ENCODE results near the gene ZNF441. TPM values are rescaled to one million over a fixed set of nuclear protein-coding genes. Genes with fewer than 3 reads are reported as not detected.
"Not testable (repeated sequence)": the region's sequence is repeated elsewhere in the genome, so short reads cannot be mapped to it uniquely, and the experiment has no call there.

The ZNF441 gene
- total RNA-seq, 1 donor: 7.0 TPM

- Histone ChIP-seq H3K4me3 (ENCODE audit: low read length) (no peak overlapping the region), H3K27me3 (ENCODE audit: insufficient read depth, low read length) (peaks cover 3% of the 10 kb centered on the region), H3K9me3 (ENCODE audit: low read depth, low read length) (peaks cover 25% of the 10 kb centered on the region), H3K4me1 (ENCODE audit: insufficient read depth, low read length) (no peaks in the 10 kb centered on the region)
Observed at GRCh38 chr19:11759805-11760204, 7.0 kb upstream of the ZNF441 start.

- Histone ChIP-seq H3K4me3 (ENCODE audit: low read length) (no peak overlapping the region), H3K9me3 (ENCODE audit: low read depth, low read length) (peaks cover 5% of the 10 kb centered on the region), H3K27me3 (ENCODE audit: insufficient read depth, low read length) (no peaks in the 10 kb centered on the region), H3K4me1 (ENCODE audit: insufficient read depth, low read length) (peaks cover 13% of the 10 kb centered on the region)
Observed at GRCh38 chr19:11763117-11763516, 3.7 kb upstream of the ZNF441 start.

GRCh38 chr19:11763611-11764010, 3.2 kb upstream of the ZNF441 start:
- no peaks in the 10 kb centered on the region for H3K27me3 ChIP-seq (ENCODE audit: insufficient read depth, low read length)
- H3K4me3 ChIP-seq (ENCODE audit: low read length): no peak overlapping the region
- H3K9me3 ChIP-seq (ENCODE audit: low read depth, low read length): peaks cover 5% of the 10 kb centered on the region
- H3K4me1 ChIP-seq (ENCODE audit: insufficient read depth, low read length): peaks cover 18% of the 10 kb centered on the region

- Histone ChIP-seq H3K9me3 (ENCODE audit: low read depth, low read length) (peaks cover 15% of the 10 kb centered on the region), H3K4me1 (ENCODE audit: insufficient read depth, low read length) (peaks cover 18% of the 10 kb centered on the region), H3K4me3 (ENCODE audit: low read length) (peak overlapping the region; percentile 86), H3K27me3 (ENCODE audit: insufficient read depth, low read length) (no peaks in the 10 kb centered on the region)
Observed at GRCh38 chr19:11767633-11768133, 883 bp downstream of the ZNF441 start.

- H3K9me3 ChIP-seq (ENCODE audit: low read depth, low read length): peaks cover 31% of the 10 kb centered on the region
- H3K27me3 ChIP-seq (ENCODE audit: insufficient read depth, low read length): no peaks in the 10 kb centered on the region
- H3K4me3 ChIP-seq (ENCODE audit: low read length): no peak overlapping the region
- H3K4me1 ChIP-seq (ENCODE audit: insufficient read depth, low read length): peaks cover 18% of the 10 kb centered on the region
Observed at GRCh38 chr19:11769995-11770394, 3.2 kb downstream of the ZNF441 start.

- Histone ChIP-seq H3K4me1 (ENCODE audit: insufficient read depth, low read length) (peaks cover 13% of the 10 kb centered on the region), H3K9me3 (ENCODE audit: low read depth, low read length) (peaks cover 41% of the 10 kb centered on the region)
- H3K4me3 ChIP-seq (ENCODE audit: low read length); H3K27me3 ChIP-seq (ENCODE audit: insufficient read depth, low read length): not testable (repeated sequence)
Observed at GRCh38 chr19:11771520-11771919, 4.7 kb downstream of the ZNF441 start.

GRCh38 chr19:11776669-11777068, 9.9 kb downstream of the ZNF441 start:
- H3K4me3 ChIP-seq (ENCODE audit: low read length); H3K4me1 ChIP-seq (ENCODE audit: insufficient read depth, low read length); H3K27me3 ChIP-seq (ENCODE audit: insufficient read depth, low read length): not testable (repeated sequence)
- peaks cover 76% of the 10 kb centered on the region for H3K9me3 ChIP-seq (ENCODE audit: low read depth, low read length)

- peaks cover 79% of the 10 kb centered on the region for H3K9me3 ChIP-seq (ENCODE audit: low read depth, low read length)
- no peaks in the 10 kb centered on the region for H3K4me1 ChIP-seq (ENCODE audit: insufficient read depth, low read length)
- no peaks in the 10 kb centered on the region for H3K27me3 ChIP-seq (ENCODE audit: insufficient read depth, low read length)
- H3K4me3 ChIP-seq (ENCODE audit: low read length): no peak overlapping the region
Observed at GRCh38 chr19:11780431-11781020, 13.7 kb downstream of the ZNF441 start.

- no peak overlapping the region for H3K4me3 ChIP-seq (ENCODE audit: low read length)
- H3K9me3 ChIP-seq (ENCODE audit: low read depth, low read length): peaks cover 75% of the 10 kb centered on the region
- no peaks in the 10 kb centered on the region for H3K27me3 ChIP-seq (ENCODE audit: insufficient read depth, low read length)
- H3K4me1 ChIP-seq (ENCODE audit: insufficient read depth, low read length): no peaks in the 10 kb centered on the region
Observed at GRCh38 chr19:11781295-11782057, 14.7 kb downstream of the ZNF441 start.

- Histone ChIP-seq H3K4me3 (ENCODE audit: low read length) (no peak overlapping the region), H3K27me3 (ENCODE audit: insufficient read depth, low read length) (no peaks in the 10 kb centered on the region), H3K9me3 (ENCODE audit: low read depth, low read length) (peaks cover 75% of the 10 kb centered on the region), H3K4me1 (ENCODE audit: insufficient read depth, low read length) (no peaks in the 10 kb centered on the region)
Observed at GRCh38 chr19:11783767-11784166, 17.0 kb downstream of the ZNF441 start.

GRCh38 chr19:11784356-11784755, 17.6 kb downstream of the ZNF441 start:
- Histone ChIP-seq H3K9me3 (ENCODE audit: low read depth, low read length) (peaks cover 78% of the 10 kb centered on the region), H3K27me3 (ENCODE audit: insufficient read depth, low read length) (no peaks in the 10 kb centered on the region), H3K4me3 (ENCODE audit: low read length) (no peak overlapping the region), H3K4me1 (ENCODE audit: insufficient read depth, low read length) (no peaks in the 10 kb centered on the region)

GRCh38 chr19:11787536-11787935, 20.7 kb downstream of the ZNF441 start:
- Histone ChIP-seq H3K4me3 (ENCODE audit: low read length) (no peak overlapping the region), H3K27me3 (ENCODE audit: insufficient read depth, low read length) (no peaks in the 10 kb centered on the region), H3K4me1 (ENCODE audit: insufficient read depth, low read length) (no peaks in the 10 kb centered on the region), H3K9me3 (ENCODE audit: low read depth, low read length) (peaks cover 66% of the 10 kb centered on the region)

- Histone ChIP-seq H3K27me3 (ENCODE audit: insufficient read depth, low read length) (no peaks in the 10 kb centered on the region), H3K4me3 (ENCODE audit: low read length) (no peak overlapping the region), H3K4me1 (ENCODE audit: insufficient read depth, low read length) (peaks cover 9% of the 10 kb centered on the region), H3K9me3 (ENCODE audit: low read depth, low read length) (peaks cover 28% of the 10 kb centered on the region)
Observed at GRCh38 chr19:11792942-11793341, 26.1 kb downstream of the ZNF441 start.

- H3K4me1 ChIP-seq (ENCODE audit: insufficient read depth, low read length): peaks cover 22% of the 10 kb centered on the region
- H3K9me3 ChIP-seq (ENCODE audit: low read depth, low read length): no peaks in the 10 kb centered on the region
- no peaks in the 10 kb centered on the region for H3K27me3 ChIP-seq (ENCODE audit: insufficient read depth, low read length)
- H3K4me3 ChIP-seq (ENCODE audit: low read length): no peak overlapping the region
Observed at GRCh38 chr19:11797491-11797890, 30.7 kb downstream of the ZNF441 start.

- Histone ChIP-seq H3K4me3 (ENCODE audit: low read length) (peak within 1 kb of the TSS; percentile 65), H3K4me1 (ENCODE audit: insufficient read depth, low read length) (peaks cover 22% of the 10 kb centered on the region), H3K9me3 (ENCODE audit: low read depth, low read length) (no peaks in the 10 kb centered on the region), H3K27me3 (ENCODE audit: insufficient read depth, low read length) (no peaks in the 10 kb centered on the region)
Observed at GRCh38 chr19:11798391-11799330, 31.9 kb downstream of the ZNF441 start, which contains the start of gene ZNF491. Gene ZNF491, plus strand, starts transcription at chr19:11798523. Its CDS starts 7,431 bp downstream, at chr19:11805954.
